ENCODE measurements around the gene PLA2G2F.

PLA2G2F gene

DNA sequence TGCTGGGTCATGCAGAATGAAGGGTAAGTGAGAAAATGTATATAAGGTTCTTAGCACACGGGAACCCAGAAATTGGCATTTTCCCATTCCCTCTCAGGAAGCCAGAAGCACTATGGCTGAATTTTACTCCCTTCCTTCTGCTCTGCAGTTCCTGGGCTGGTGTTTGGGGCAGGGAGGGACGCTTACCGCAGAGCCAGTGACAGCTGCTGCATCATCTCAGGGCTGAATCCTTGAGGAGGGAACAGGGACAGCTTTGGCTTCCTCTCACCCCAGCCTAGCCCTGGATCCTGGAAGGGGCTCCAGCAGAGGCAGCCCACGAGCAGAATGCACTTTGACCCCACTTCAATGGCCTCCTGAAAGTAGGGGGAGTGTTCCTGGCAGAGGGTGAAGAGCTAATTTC lies 31.8 kb upstream of the PLA2G2F start:
- no peak overlapping the region for H3K4me3 ChIP-seq (ENCODE audit: control insufficient read depth, low read depth, low read length)
- no peak for DNase-seq (ENCODE audit: low read depth)
- TF ChIP-seq, protein P1, sequence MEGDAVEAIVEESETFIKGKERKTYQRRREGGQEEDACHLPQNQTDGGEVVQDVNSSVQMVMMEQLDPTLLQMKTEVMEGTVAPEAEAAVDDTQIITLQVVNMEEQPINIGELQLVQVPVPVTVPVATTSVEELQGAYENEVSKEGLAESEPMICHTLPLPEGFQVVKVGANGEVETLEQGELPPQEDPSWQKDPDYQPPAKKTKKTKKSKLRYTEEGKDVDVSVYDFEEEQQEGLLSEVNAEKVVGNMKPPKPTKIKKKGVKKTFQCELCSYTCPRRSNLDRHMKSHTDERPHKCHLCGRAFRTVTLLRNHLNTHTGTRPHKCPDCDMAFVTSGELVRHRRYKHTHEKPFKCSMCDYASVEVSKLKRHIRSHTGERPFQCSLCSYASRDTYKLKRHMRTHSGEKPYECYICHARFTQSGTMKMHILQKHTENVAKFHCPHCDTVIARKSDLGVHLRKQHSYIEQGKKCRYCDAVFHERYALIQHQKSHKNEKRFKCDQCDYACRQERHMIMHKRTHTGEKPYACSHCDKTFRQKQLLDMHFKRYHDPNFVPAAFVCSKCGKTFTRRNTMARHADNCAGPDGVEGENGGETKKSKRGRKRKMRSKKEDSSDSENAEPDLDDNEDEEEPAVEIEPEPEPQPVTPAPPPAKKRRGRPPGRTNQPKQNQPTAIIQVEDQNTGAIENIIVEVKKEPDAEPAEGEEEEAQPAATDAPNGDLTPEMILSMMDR (conservative IDR thresholded peaks at IDR 0.05; ENCODE audit: control insufficient read depth, insufficient read depth, low read depth, low read length), result no peak

DNA sequence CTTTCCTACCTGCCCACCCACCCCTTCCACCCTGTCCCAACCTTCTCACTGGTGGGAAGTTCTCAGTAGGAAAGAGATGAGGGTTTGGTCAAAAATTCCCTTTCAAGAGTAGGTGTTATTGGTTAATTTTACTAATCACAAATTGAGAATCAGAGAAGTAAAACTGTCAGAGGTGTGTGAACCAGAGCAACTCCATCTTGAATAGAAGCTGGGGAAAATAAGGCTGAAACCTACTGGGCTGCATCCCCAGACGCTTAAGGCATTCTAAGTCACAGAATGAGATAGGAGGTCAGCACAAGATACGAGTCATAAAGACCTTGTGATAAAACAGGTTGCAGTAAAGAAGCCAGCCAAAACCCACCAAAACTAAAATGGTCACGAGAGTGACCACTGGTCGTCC lies 31.3 kb upstream of the PLA2G2F start:
- TF ChIP-seq, protein P1 (conservative IDR thresholded peaks at IDR 0.05; ENCODE audit: control insufficient read depth, insufficient read depth, low read depth, low read length), result no peak
- no peak overlapping the region for H3K4me3 ChIP-seq (ENCODE audit: control insufficient read depth, low read depth, low read length)
- no peak for DNase-seq (ENCODE audit: low read depth)

DNA sequence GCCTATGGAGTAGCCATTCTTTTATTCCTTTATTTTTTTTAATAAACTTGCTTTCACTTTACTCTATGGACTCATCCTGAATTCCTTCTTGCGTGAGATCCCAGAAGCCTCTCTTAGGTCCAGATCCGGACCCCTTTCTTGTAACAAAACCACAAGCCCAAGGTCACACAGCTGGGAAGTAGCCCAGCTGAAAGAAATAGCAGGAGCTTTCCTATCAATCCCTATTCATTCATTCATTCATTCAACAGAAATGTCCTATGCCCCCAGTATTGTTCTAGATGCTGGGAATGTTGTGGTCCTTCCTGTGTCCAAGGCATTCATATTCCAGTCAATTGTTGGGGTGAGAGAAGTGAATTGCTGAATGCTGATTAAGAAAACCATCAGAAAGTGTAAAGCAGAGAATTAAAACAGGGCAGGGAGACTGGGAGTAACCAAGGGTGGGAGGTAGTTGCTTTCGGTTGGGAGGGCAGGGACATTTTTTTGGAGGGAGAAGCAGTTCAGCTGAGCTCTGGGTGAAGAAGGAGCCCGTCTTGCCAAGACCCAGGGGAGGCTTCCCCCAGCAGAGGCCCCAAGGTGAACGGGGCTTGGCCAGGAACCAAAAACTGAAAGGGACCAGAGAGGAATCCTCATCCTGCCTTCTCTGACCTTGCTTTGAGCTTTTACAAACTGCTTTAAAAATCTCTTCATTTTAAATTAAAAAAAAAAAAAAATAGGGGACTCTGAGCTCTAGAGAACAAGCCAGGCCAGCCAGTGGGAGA lies 30.6 kb upstream of the PLA2G2F start:
- H3K4me3 ChIP-seq (ENCODE audit: control insufficient read depth, low read depth, low read length), result no peak overlapping the region
- TF ChIP-seq, protein P1 (conservative IDR thresholded peaks at IDR 0.05; ENCODE audit: control insufficient read depth, insufficient read depth, low read depth, low read length), result no peak
- no peak for DNase-seq (ENCODE audit: low read depth)

DNA sequence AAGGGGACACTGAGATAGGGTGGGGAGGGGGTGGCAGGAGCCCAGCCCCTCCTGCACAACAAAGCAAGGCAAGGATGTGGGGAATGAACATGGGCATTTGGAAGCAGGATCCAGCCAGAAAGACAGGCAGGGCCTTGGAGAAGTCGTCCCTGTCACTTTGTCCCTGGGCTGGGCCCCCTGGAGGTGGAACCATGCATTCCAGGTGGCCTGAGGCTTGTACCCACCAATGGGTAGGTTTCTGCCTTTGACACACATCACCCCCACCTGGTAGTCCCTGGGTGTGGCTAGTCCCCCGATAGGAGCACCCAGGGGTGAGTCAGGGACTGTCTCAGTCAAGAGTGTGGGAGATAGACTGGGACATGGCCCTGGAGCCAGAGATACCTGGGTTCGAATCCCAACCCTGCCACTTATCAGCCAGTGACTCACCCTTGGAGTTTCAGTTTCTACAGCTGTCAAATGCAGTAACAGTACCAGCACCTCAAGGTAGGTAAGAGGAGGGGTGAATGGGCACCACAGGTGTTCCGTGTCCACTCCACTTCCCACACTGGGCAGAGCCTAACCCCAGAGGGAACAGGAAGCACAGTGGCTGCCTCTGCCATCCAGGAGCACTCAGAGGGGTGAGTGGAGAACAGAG lies 29.8 kb upstream of the PLA2G2F start:
- DNase-seq (ENCODE audit: low read depth), result no peak
- no peak overlapping the region for H3K4me3 ChIP-seq (ENCODE audit: control insufficient read depth, low read depth, low read length)

DNA sequence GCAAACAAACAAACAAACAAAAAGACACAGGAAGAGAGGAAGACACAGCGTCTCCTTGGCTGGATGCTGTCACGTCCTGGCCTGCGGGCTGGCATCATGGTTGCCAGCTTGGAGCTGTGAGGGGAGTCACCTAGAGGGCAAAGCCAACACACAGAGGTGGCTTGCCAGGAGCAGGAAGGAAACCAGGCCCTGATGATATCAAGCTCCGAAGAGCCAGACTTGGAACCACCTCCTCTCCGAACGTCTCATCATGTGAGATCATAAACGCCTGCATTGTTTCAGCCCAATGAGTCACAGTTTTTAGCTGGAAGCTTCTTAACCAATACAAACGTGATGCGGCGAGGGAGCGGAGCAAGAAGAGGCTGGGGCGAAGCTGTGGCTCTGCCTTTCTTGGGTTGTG lies 28.4 kb upstream of the PLA2G2F start:
- H3K4me3 ChIP-seq (ENCODE audit: control insufficient read depth, low read depth, low read length), result no peak overlapping the region
- DNase-seq (ENCODE audit: low read depth), result peak; percentile 94
- TF ChIP-seq, protein P1 (conservative IDR thresholded peaks at IDR 0.05; ENCODE audit: control insufficient read depth, insufficient read depth, low read depth, low read length), result no peak

More for the DNA sequence above, 29.8 kb upstream of the PLA2G2F start:
- TF ChIP-seq, protein P1 (conservative IDR thresholded peaks at IDR 0.05; ENCODE audit: control insufficient read depth, insufficient read depth, low read depth, low read length), result no peak

DNA sequence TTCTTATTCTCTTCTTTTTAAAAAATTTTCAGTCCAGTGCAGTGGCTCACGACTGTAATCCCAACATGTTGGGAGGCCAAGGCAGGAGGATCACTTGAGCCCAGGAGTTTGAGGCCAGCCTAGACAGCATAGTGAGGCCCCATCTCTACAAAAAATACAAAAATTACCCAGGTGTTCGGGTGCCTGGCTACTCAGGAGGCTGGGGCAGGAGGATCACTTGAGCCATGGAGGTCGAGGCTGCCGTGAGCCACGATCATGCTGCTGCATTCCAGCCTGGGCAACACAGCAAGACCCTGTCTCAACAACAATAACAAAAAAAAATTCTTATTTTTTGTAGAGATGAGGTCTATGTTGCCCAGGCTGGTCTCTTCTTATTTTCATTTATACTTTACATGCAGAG lies 27.7 kb upstream of the PLA2G2F start:
- TF ChIP-seq, protein P1 (conservative IDR thresholded peaks at IDR 0.05; ENCODE audit: control insufficient read depth, insufficient read depth, low read depth, low read length), result no peak
- H3K4me3 ChIP-seq (ENCODE audit: control insufficient read depth, low read depth, low read length), result no peak overlapping the region
- DNase-seq (ENCODE audit: low read depth), result no peak
